Caco-2 (cell line): ENCODE measurements around the gene FAM9C. TPM values are rescaled to one million over a fixed set of nuclear protein-coding genes. Genes with fewer than 3 reads are reported as not detected.

ENCODE experiments used
- BruUV-seq: library from RNA; stranded (reverse); fragments of 400-500 nt; replicated peaks from 2 replicates; lab custom pipeline; 2021; lab: Mats Ljungman, UMichigan
- CTCF ChIA-PET: fragments of 300-600 bp; sonication (Branson Sonifier 250); formaldehyde crosslinking; loops from one replicate; lab custom pipeline; 2022; ENCODE audit warnings: antibody characterized with exemption; lab: Charles Lee
- POLR2A ChIA-PET: fragments of 300-600 bp; sonication (Branson Sonifier 250); formaldehyde crosslinking; loops from one replicate; lab custom pipeline; 2022; ENCODE audit warnings: antibody characterized with exemption; lab: Charles Lee
- DNase-seq, 2 experiments: peaks; one replicate each; pipeline versions ENCODE4 v3.0.0 to v3.0.0-alpha.2; 2020 to 2022
- H3K27me3 ChIP-seq: replicated peaks from 2 replicates; pipeline ENCODE4 v1.6.0; 2011; ENCODE audit warnings: low read length; ENCODE audit not compliant: control insufficient read depth, insufficient read depth
- H3K36me3 ChIP-seq: 2 replicates; pipeline ENCODE4 v1.5.1; 2011; ENCODE audit warnings: low read length; ENCODE audit not compliant: control insufficient read depth, insufficient read depth
- H3K4me1 ChIP-seq: fragments of 250-450 bp; sonication (Bioruptor Pico); 2 replicates; pipeline ENCODE4 v1.5.1; 2020; ENCODE audit warnings: mild to moderate bottlenecking
- H3K4me3 ChIP-seq: 2 replicates; pipeline ENCODE4 v1.5.1; 2011; ENCODE audit warnings: low read depth, mild to moderate bottlenecking, control low read depth, low read length
- H3K9me3 ChIP-seq: fragments of 250-450 bp; sonication (Bioruptor Pico); 2 replicates; pipeline ENCODE4 v1.5.1; 2020; ENCODE audit warnings: mild to moderate bottlenecking, moderate library complexity
- H3K27ac Mint-ChIP-seq: one replicate; pipeline ENCODE4 v1.8.0; 2022; ENCODE audit warnings: mixed read lengths; ENCODE audit not compliant: unreplicated experiment
- H3K27me3 Mint-ChIP-seq: one replicate; pipeline ENCODE4 v1.8.0; 2022; ENCODE audit warnings: mixed read lengths; ENCODE audit not compliant: insufficient read depth, unreplicated experiment
- H3K36me3 Mint-ChIP-seq: one replicate; pipeline ENCODE4 v1.8.0; 2022; ENCODE audit warnings: mild to moderate bottlenecking, mixed read lengths; ENCODE audit not compliant: insufficient read depth, unreplicated experiment
- H3K4me1 Mint-ChIP-seq: one replicate; pipeline ENCODE4 v1.8.0; 2022; ENCODE audit warnings: low read depth, mixed read lengths; ENCODE audit not compliant: unreplicated experiment
- H3K4me3 Mint-ChIP-seq: one replicate; pipeline ENCODE4 v1.8.0; 2022; ENCODE audit warnings: mild to moderate bottlenecking, moderate library complexity, mixed read lengths; ENCODE audit not compliant: unreplicated experiment
- H3K9me3 Mint-ChIP-seq: one replicate; pipeline ENCODE4 v1.8.0; 2022; ENCODE audit warnings: mixed read lengths; ENCODE audit not compliant: unreplicated experiment
- CTCF ChIP-seq, 2 experiments: fragments of 200-600 bp in 1 of 2; IDR thresholded peaks; 1 replicate in 1 of 2; 2 replicates in 1 of 2; pipeline versions ENCODE4 v1.5.1 to v1.8.0; 2011 to 2022; ENCODE audit warnings: antibody characterized with exemption in 1 of 2, control low read depth in 1 of 2, inconsistent platforms in 1 of 2, low read depth in 1 of 2, low read length in 1 of 2, mild to moderate bottlenecking in 1 of 2, moderate library complexity in 1 of 2; ENCODE audit not compliant: insufficient read depth in 1 of 2, severe bottlenecking in 1 of 2, unreplicated experiment in 1 of 2
- intact Hi-C: fragments of 100-400 bp; cut with micrococcal nuclease; formaldehyde crosslinking; loops from one replicate; pipeline ENCODE4 v1.10.0; 2022; ENCODE audit not compliant: unreplicated experiment
- total RNA-seq: library from RNA; stranded (reverse); gene quantifications from 2 replicates; pipeline ENCODE4 v1.2.3, GENCODE V29; 2022

FAM9C gene
- total RNA-seq, 1 experiment from 2014 or later = not detected

DNA sequence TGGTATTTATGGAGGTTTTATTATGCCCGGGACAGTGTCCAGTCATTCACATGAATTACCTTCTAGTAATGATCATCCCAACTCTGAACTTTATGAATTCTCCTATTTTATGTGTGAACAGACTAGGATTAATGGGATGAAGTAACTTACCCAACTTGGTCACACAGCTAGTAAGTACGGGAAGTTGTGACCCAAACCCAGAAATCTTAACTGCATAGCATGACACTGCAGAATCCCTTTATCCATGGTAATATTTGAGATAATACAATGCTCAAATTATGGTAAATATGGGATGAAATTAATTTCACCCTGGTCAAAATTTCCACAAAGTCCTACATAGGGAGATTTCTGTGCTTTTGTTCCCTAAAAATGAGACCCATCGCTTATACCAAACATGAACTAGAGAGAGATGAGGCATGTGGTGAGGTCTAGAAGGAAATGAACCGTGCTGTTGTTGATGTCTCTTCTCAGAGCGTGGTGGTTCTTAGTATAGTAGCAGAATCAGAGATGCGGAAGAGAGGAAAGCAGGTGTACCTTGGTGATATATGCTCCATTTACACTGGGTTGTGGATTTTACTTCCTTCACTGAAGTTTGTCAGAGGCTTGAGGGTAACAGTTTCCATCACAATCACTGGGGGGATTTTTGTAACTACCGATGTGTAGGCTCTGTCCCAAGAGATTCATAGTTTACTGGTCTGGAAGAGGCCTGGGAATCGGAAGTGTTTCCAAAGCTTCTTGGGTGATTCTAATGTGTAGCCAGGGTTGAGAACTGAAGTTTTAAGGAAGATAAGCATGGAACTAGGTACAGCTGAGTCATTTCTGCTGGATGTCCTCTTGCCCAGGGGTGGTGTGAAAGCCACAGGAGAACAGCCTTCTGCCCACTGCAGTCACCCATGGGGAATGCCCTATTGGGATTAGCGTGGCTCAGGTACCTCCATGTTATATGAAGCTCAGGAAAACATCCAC, 30.2 kb upstream of the FAM9C start:
- no peak overlapping the region for H3K27ac Mint-ChIP-seq
- no TSS peak for BruUV-seq
- H3K9me3 Mint-ChIP-seq = no peaks in the 10 kb centered on the region
- no peak for DNase-seq
- ChIA-PET POLR2A (no interaction called here), CTCF (no interaction called here)
- H3K4me1 Mint-ChIP-seq = no peaks in the 10 kb centered on the region
- H3K27me3 ChIP-seq = no peaks in the 10 kb centered on the region
- no peak for TF ChIP-seq CTCF (IDR thresholded peaks at IDR 0.05; ENCODE audit: insufficient read depth in 1 of 2, low read depth in 1 of 2, low read length in 1 of 2, severe bottlenecking in 1 of 2, unreplicated experiment in 1 of 2)
- intact Hi-C loops = no loop called here
- no peak overlapping the region for H3K4me3 ChIP-seq
- H3K9me3 ChIP-seq = no peaks in the 10 kb centered on the region
- H3K36me3 ChIP-seq = no peaks in the 10 kb centered on the region
- H3K36me3 Mint-ChIP-seq = no peaks in the 10 kb centered on the region
- peaks cover 8% of the 10 kb centered on the region; the same call in 1 of the 2 replicates for H3K4me1 ChIP-seq
- no peaks in the 10 kb centered on the region for H3K27me3 Mint-ChIP-seq
- H3K4me3 Mint-ChIP-seq = no peak overlapping the region

- Histone ChIP-seq H3K4me1 (no peaks in the 10 kb centered on the region), H3K27me3 (no peaks in the 10 kb centered on the region), H3K4me3 (no peak overlapping the region), H3K36me3 (no peaks in the 10 kb centered on the region), H3K9me3 (no peaks in the 10 kb centered on the region)
- H3K4me3 Mint-ChIP-seq = no peak overlapping the region
- CTCF ChIA-PET = no interaction called here
- no peaks in the 10 kb centered on the region for H3K4me1 Mint-ChIP-seq
- intact Hi-C loops = no loop called here
- no TSS peak for BruUV-seq
- POLR2A ChIA-PET = no interaction called here
- no peak for TF ChIP-seq CTCF (IDR thresholded peaks at IDR 0.05; ENCODE audit: insufficient read depth in 1 of 2, low read depth in 1 of 2, low read length in 1 of 2, severe bottlenecking in 1 of 2, unreplicated experiment in 1 of 2)
- no peak for DNase-seq
- no peaks in the 10 kb centered on the region for H3K36me3 Mint-ChIP-seq
- H3K9me3 Mint-ChIP-seq = no peaks in the 10 kb centered on the region
- H3K27me3 Mint-ChIP-seq = no peaks in the 10 kb centered on the region
- H3K27ac Mint-ChIP-seq = no peak overlapping the region
These were observed 25.5 kb upstream of the FAM9C start for GRCh38 chrX:13069771-13070416.

- H3K27me3 ChIP-seq = no peaks in the 10 kb centered on the region
- no TSS peak for BruUV-seq
- Mint-ChIP-seq H3K27me3 (no peaks in the 10 kb centered on the region), H3K4me1 (no peaks in the 10 kb centered on the region), H3K9me3 (no peaks in the 10 kb centered on the region), H3K36me3 (no peaks in the 10 kb centered on the region), H3K27ac (no peak overlapping the region), H3K4me3 (no peak overlapping the region)
- TF ChIP-seq CTCF (IDR thresholded peaks at IDR 0.05; ENCODE audit: insufficient read depth in 1 of 2, low read depth in 1 of 2, low read length in 1 of 2, severe bottlenecking in 1 of 2, unreplicated experiment in 1 of 2) = no peak
- H3K36me3 ChIP-seq = no peaks in the 10 kb centered on the region
- DNase-seq = no peak
- H3K4me3 ChIP-seq = no peak overlapping the region
- intact Hi-C loops = no loop called here
- ChIA-PET CTCF (no interaction called here), POLR2A (no interaction called here)
- H3K9me3 ChIP-seq = no peaks in the 10 kb centered on the region
- H3K4me1 ChIP-seq = no peaks in the 10 kb centered on the region
These were observed 24.2 kb upstream of the FAM9C start for GRCh38 chrX:13068651-13069050.
